ENCODE results near the gene FYB1.
A peak's percentile ranks its signal among the peaks of the same experiment; 100 is the strongest.

Gene FYB1

DNA sequence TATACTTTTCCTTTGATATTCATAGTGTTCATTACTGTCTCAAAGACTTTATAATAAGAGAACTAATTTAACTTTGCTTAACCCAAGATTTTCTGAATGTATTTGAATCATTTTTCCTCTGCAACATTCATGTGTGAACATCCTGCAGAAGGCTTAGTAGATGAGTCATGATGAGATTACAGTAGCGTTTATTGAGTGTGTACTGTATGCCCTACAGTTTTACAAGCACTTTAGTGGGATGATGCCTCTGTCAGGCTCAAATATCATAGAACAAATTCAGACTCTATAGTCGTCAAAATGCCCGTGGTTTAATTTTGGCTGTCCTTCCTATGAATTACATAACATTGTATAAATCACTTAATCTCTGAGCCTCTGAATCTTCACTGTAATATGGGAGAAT, 41.2 kb downstream of the FYB1 start:
- peaks cover 35% of the 10 kb centered on the region for H3F3A ChIP-seq (ENCODE audit: low read depth)
- H2AFZ ChIP-seq (ENCODE audit: low read length), result no peak overlapping the region
- no peaks in the 10 kb centered on the region for H4K20me1 ChIP-seq (ENCODE audit: insufficient read depth, low read length, poor library complexity, severe bottlenecking)
- TF ChIP-seq EZH2phosphoT487 (IDR thresholded peaks at IDR 0.05; ENCODE audit: borderline replicate concordance) (no peak), CTCF (conservative IDR thresholded peaks at IDR 0.05; ENCODE audit: low read length) (no peak)
- H3K79me2 ChIP-seq (ENCODE audit: insufficient read depth, low read length), result peaks cover 77% of the 10 kb centered on the region
- peak overlapping the region; percentile 71 for H3K4me3 ChIP-seq (ENCODE audit: low read length, poor library complexity, severe bottlenecking)
- H3K27me3 ChIP-seq (ENCODE audit: insufficient read depth, low read length, poor library complexity, severe bottlenecking), result no peaks in the 10 kb centered on the region
- H3K4me1 ChIP-seq (ENCODE audit: insufficient read depth, low read length, poor library complexity, severe bottlenecking), result peaks cover 90% of the 10 kb centered on the region
- peak overlapping the region; percentile 89 for H3K4me2 ChIP-seq (ENCODE audit: low read depth, low read length, poor library complexity, severe bottlenecking)
- H3K9me3 ChIP-seq (ENCODE audit: insufficient read depth, low read depth, low read length), result peaks cover 6% of the 10 kb centered on the region; the same call in 1 of the 2 replicates
- peaks cover 12% of the 10 kb centered on the region for H3K36me3 ChIP-seq (ENCODE audit: insufficient read depth, low read length)
- H3K9ac ChIP-seq (ENCODE audit: low read depth, low read length, poor library complexity, severe bottlenecking), result peak overlapping the region; percentile 75
- H3K9me2 ChIP-seq (replicated peaks; ENCODE audit: low read depth, low read length), result no peaks in the 10 kb centered on the region

GRCh38 chr5:39177631-39177964, 41.8 kb downstream of the FYB1 start:
- peaks cover 12% of the 10 kb centered on the region; the same call in 1 of the 2 replicates for H3K9me3 ChIP-seq (ENCODE audit: insufficient read depth, low read depth, low read length)
- H2AFZ ChIP-seq (ENCODE audit: low read length), result no peak overlapping the region
- H3K27me3 ChIP-seq (ENCODE audit: insufficient read depth, low read length, poor library complexity, severe bottlenecking), result no peaks in the 10 kb centered on the region
- peak overlapping the region; percentile 75 for H3K9ac ChIP-seq (ENCODE audit: low read depth, low read length, poor library complexity, severe bottlenecking)
- H3K9me2 ChIP-seq (replicated peaks; ENCODE audit: low read depth, low read length), result no peaks in the 10 kb centered on the region
- H3K36me3 ChIP-seq (ENCODE audit: insufficient read depth, low read length), result peaks cover 17% of the 10 kb centered on the region
- peaks cover 35% of the 10 kb centered on the region for H3F3A ChIP-seq (ENCODE audit: low read depth)
- H3K4me3 ChIP-seq (ENCODE audit: low read length, poor library complexity, severe bottlenecking), result peak overlapping the region; percentile 71
- H3K4me1 ChIP-seq (ENCODE audit: insufficient read depth, low read length, poor library complexity, severe bottlenecking), result peaks cover 84% of the 10 kb centered on the region
- no peak for TF ChIP-seq CTCF (conservative IDR thresholded peaks at IDR 0.05; ENCODE audit: low read length)
- TF ChIP-seq EZH2phosphoT487 (IDR thresholded peaks at IDR 0.05; ENCODE audit: borderline replicate concordance), result no peak
- peak overlapping the region; percentile 89 for H3K4me2 ChIP-seq (ENCODE audit: low read depth, low read length, poor library complexity, severe bottlenecking)
- H3K79me2 ChIP-seq (ENCODE audit: insufficient read depth, low read length), result peaks cover 77% of the 10 kb centered on the region
- no peaks in the 10 kb centered on the region for H4K20me1 ChIP-seq (ENCODE audit: insufficient read depth, low read length, poor library complexity, severe bottlenecking)

DNA sequence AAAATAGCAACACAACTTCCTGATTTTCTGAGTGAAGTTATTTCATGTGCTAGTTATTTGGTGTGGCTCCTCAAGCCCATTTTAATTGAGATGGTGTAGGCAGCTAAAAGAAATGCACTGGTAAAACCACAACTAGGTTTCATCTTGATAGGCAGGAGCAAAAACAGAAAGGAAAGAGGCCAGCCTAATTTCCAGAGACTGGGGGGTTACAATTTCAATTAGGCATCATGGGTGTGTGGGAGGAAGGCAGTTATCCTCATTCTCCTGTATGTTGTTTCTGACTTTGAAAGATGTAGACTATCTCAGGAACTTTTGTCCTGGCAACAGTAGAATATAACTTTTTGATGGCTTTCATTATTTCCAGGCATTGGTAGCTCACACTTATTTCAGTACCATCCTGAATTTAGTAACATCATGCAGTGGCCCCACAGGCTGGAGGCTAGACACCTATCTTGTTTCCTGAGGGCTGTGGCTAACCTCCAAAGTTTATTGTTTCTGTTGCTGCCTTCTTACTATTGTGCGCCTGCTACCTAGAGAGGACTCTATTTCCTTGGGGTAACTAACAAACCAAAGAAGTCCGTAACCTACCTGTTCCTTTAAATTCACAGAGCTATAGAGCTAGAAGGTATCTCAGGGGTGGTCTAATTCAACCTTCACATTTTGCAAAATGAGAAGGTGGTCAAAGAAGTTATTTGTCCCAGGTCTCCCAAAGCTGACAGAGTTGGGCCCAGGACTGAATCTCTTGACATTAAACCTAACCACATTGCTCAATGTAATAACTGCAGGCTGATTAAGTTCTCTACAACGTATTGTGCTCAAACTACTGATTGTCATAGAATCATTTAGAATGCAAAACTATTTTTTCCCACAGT, 42.4 kb downstream of the FYB1 start:
- H4K20me1 ChIP-seq (ENCODE audit: insufficient read depth, low read length, poor library complexity, severe bottlenecking), result no peaks in the 10 kb centered on the region
- H3F3A ChIP-seq (ENCODE audit: low read depth), result peaks cover 35% of the 10 kb centered on the region
- peaks cover 77% of the 10 kb centered on the region for H3K79me2 ChIP-seq (ENCODE audit: insufficient read depth, low read length)
- peaks cover 15% of the 10 kb centered on the region; the same call in 1 of the 2 replicates for H3K9me3 ChIP-seq (ENCODE audit: insufficient read depth, low read depth, low read length)
- no peak overlapping the region for H2AFZ ChIP-seq (ENCODE audit: low read length)
- no peak for TF ChIP-seq EZH2phosphoT487 (IDR thresholded peaks at IDR 0.05; ENCODE audit: borderline replicate concordance)
- TF ChIP-seq CTCF (conservative IDR thresholded peaks at IDR 0.05; ENCODE audit: low read length), result no peak
- peak overlapping the region; percentile 75 for H3K9ac ChIP-seq (ENCODE audit: low read depth, low read length, poor library complexity, severe bottlenecking)
- H3K4me3 ChIP-seq (ENCODE audit: low read length, poor library complexity, severe bottlenecking), result peak overlapping the region; percentile 71
- no peaks in the 10 kb centered on the region for H3K27me3 ChIP-seq (ENCODE audit: insufficient read depth, low read length, poor library complexity, severe bottlenecking)
- peaks cover 17% of the 10 kb centered on the region for H3K36me3 ChIP-seq (ENCODE audit: insufficient read depth, low read length)
- peak overlapping the region; percentile 89 for H3K4me2 ChIP-seq (ENCODE audit: low read depth, low read length, poor library complexity, severe bottlenecking)
- H3K4me1 ChIP-seq (ENCODE audit: insufficient read depth, low read length, poor library complexity, severe bottlenecking), result peaks cover 78% of the 10 kb centered on the region
- no peaks in the 10 kb centered on the region for H3K9me2 ChIP-seq (replicated peaks; ENCODE audit: low read depth, low read length)

All from Loucy (cell line).